ENCODE measurements around the gene SOS2. TPM values are rescaled to one million over a fixed set of nuclear protein-coding genes. Genes with fewer than 3 reads are reported as not detected.

The SOS2 gene
- polyA plus RNA-seq, 1 donor (not counting 4 experiments of a cell fraction or from before 2014, with no cell fraction given) = 13.0 TPM

- DNase-seq (ENCODE audit: low read depth, low spot score) = no peak
- no peaks in the 10 kb centered on the region for H3K79me2 ChIP-seq (ENCODE audit: control insufficient read depth, insufficient read depth, low read length)
- dilution Hi-C loops (cut with MboI; ENCODE audit: extremely low pct_ligation_motif_present, low sequenced_read_pairs) = no loop called here
- H3K27ac ChIP-seq (ENCODE audit: control insufficient read depth, insufficient read depth, low read length) = no peak overlapping the region
- no peak overlapping the region for H3K4me3 ChIP-seq (ENCODE audit: control insufficient read depth in 2 of 3, extremely low read depth in 1 of 3, insufficient read depth in 2 of 3, low read depth in 1 of 3, low read length in 3 of 3)
- H3K9ac ChIP-seq (ENCODE audit: control insufficient read depth, extremely low read depth, insufficient read depth, low read length) = no peak overlapping the region
- no peaks in the 10 kb centered on the region for H3K4me1 ChIP-seq (ENCODE audit: control insufficient read depth, extremely low read depth, insufficient read depth, low read length)
- no peak overlapping the region for H3K4me2 ChIP-seq (ENCODE audit: control insufficient read depth, extremely low read depth, insufficient read depth, low read depth, low read length)
- TF ChIP-seq CTCF (optimal IDR thresholded peaks at IDR 0.05 in 1 of 3, IDR thresholded peaks at IDR 0.05 in 1 of 3, conservative IDR thresholded peaks at IDR 0.05 in 1 of 3; ENCODE audit: extremely low read depth in 1 of 3, insufficient read depth in 2 of 3, low read length in 3 of 3) = no peak
- TF ChIP-seq EZH2 (IDR thresholded peaks at IDR 0.05; ENCODE audit: low read length) = no peak
- no peak overlapping the region for H2AFZ ChIP-seq (ENCODE audit: control insufficient read depth, low read length)
- H3K27me3 ChIP-seq (ENCODE audit: control insufficient read depth, extremely low read depth, insufficient read depth, low read length) = no peaks in the 10 kb centered on the region
- no peaks in the 10 kb centered on the region for H4K20me1 ChIP-seq (ENCODE audit: control insufficient read depth, extremely low read depth, insufficient read depth, low read length)
- no peaks in the 10 kb centered on the region for H3K36me3 ChIP-seq (ENCODE audit: control insufficient read depth in 2 of 2, extremely low read depth in 1 of 2, insufficient read depth in 2 of 2, low read length in 2 of 2)
- FAIRE-seq = no peak
- no peaks in the 10 kb centered on the region for H3K9me3 ChIP-seq (ENCODE audit: control insufficient read depth, low read depth, low read length)
- H3K9me1 ChIP-seq (ENCODE audit: control insufficient read depth, extremely low read depth, insufficient read depth, low read length) = no peaks in the 10 kb centered on the region
Observed at GRCh38 chr14:50257732-50258131, 26.4 kb upstream of the SOS2 start.

GRCh38 chr14:50254248-50254647 is 22.9 kb upstream of the SOS2 start:
- FAIRE-seq (no peak), DNase-seq (ENCODE audit: low read depth, low spot score) (no peak)
- Histone ChIP-seq H4K20me1 (ENCODE audit: control insufficient read depth, extremely low read depth, insufficient read depth, low read length) (no peaks in the 10 kb centered on the region), H3K36me3 (ENCODE audit: control insufficient read depth in 2 of 2, extremely low read depth in 1 of 2, insufficient read depth in 2 of 2, low read length in 2 of 2) (no peaks in the 10 kb centered on the region), H3K4me2 (ENCODE audit: control insufficient read depth, extremely low read depth, insufficient read depth, low read depth, low read length) (no peak overlapping the region), H2AFZ (ENCODE audit: control insufficient read depth, low read length) (no peak overlapping the region), H3K27ac (ENCODE audit: control insufficient read depth, insufficient read depth, low read length) (no peak overlapping the region), H3K4me1 (ENCODE audit: control insufficient read depth, extremely low read depth, insufficient read depth, low read length) (no peaks in the 10 kb centered on the region), H3K4me3 (ENCODE audit: control insufficient read depth in 2 of 3, extremely low read depth in 1 of 3, insufficient read depth in 2 of 3, low read depth in 1 of 3, low read length in 3 of 3) (no peak overlapping the region), H3K9me1 (ENCODE audit: control insufficient read depth, extremely low read depth, insufficient read depth, low read length) (no peaks in the 10 kb centered on the region), H3K79me2 (ENCODE audit: control insufficient read depth, insufficient read depth, low read length) (no peaks in the 10 kb centered on the region), H3K9ac (ENCODE audit: control insufficient read depth, extremely low read depth, insufficient read depth, low read length) (no peak overlapping the region), H3K9me3 (ENCODE audit: control insufficient read depth, low read depth, low read length) (no peaks in the 10 kb centered on the region), H3K27me3 (ENCODE audit: control insufficient read depth, extremely low read depth, insufficient read depth, low read length) (no peaks in the 10 kb centered on the region)
- no peak for TF ChIP-seq CTCF (optimal IDR thresholded peaks at IDR 0.05 in 1 of 3, IDR thresholded peaks at IDR 0.05 in 1 of 3, conservative IDR thresholded peaks at IDR 0.05 in 1 of 3; ENCODE audit: extremely low read depth in 1 of 3, insufficient read depth in 2 of 3, low read length in 3 of 3)
- no peak for TF ChIP-seq EZH2 (IDR thresholded peaks at IDR 0.05; ENCODE audit: low read length)
- dilution Hi-C loops (cut with MboI; ENCODE audit: extremely low pct_ligation_motif_present, low sequenced_read_pairs) = no loop called here

All from keratinocyte (primary cell).